ENCODE measurements around the gene FBXO24.
A peak's percentile ranks its signal among the peaks of the same experiment; 100 is the strongest.
"Not testable (repeated sequence)": the region's sequence is repeated elsewhere in the genome, so short reads cannot be mapped to it uniquely, and the experiment has no call there.

Gene FBXO24

DNA sequence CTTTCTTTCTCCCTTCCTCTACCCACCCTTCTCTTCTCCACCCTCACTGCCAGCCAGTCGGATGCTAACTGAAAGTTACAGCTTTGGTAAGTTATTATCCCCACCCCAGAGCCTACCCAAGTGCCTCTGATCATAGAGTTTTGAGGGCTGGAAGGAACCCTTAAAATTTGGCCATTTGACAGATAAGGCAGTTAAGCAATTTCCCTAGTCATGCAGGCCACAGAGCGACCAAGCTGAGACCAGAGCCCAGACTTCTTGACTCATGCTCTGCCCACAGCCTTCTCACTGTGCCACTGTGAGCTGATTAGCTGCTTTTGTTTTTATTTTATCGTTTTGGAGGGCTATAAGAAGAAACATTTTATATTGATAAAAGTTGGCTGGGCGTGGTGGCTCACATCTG, 29.6 kb upstream of the FBXO24 start:
- H3K27me3 ChIP-seq (ENCODE audit: control insufficient read depth in 1 of 2, insufficient read depth in 2 of 2, low read length in 2 of 2) = no peaks in the 10 kb centered on the region
- H3K4me1 ChIP-seq (ENCODE audit: control insufficient read depth in 1 of 2, insufficient read depth in 2 of 2, low read length in 2 of 2) = peaks cover 0 to 4% of the 10 kb centered on the region in 2 donors
- H3K9me3 ChIP-seq (ENCODE audit: control insufficient read depth in 1 of 2, low read length in 2 of 2) = no peaks in the 10 kb centered on the region
- H3K27ac ChIP-seq (ENCODE audit: low read depth, low read length) = no peak overlapping the region
- no peak overlapping the region for H3K4me3 ChIP-seq (ENCODE audit: low read depth in 1 of 2, low read length in 2 of 2)
- H3K9ac ChIP-seq (ENCODE audit: low read depth in 1 of 2, low read length in 2 of 2) = no peak overlapping the region
- peaks cover 29 to 55% of the 10 kb centered on the region in 2 donors for H3K36me3 ChIP-seq (ENCODE audit: control insufficient read depth in 1 of 2, insufficient read depth in 2 of 2, low read length in 2 of 2)

- no peaks in the 10 kb centered on the region for H3K27me3 ChIP-seq (ENCODE audit: control insufficient read depth in 1 of 2, insufficient read depth in 2 of 2, low read length in 2 of 2)
- no peak overlapping the region for H3K4me3 ChIP-seq (ENCODE audit: low read depth in 1 of 2, low read length in 2 of 2)
- peaks cover 0 to 4% of the 10 kb centered on the region in 2 donors for H3K4me1 ChIP-seq (ENCODE audit: control insufficient read depth in 1 of 2, insufficient read depth in 2 of 2, low read length in 2 of 2)
- H3K27ac ChIP-seq (ENCODE audit: low read depth, low read length) = no peak overlapping the region
- no peak overlapping the region for H3K9ac ChIP-seq (ENCODE audit: low read depth in 1 of 2, low read length in 2 of 2)
- H3K36me3 ChIP-seq (ENCODE audit: control insufficient read depth in 1 of 2, insufficient read depth in 2 of 2, low read length in 2 of 2) = peaks cover 24 to 56% of the 10 kb centered on the region in 2 donors
- no peaks in the 10 kb centered on the region for H3K9me3 ChIP-seq (ENCODE audit: control insufficient read depth in 1 of 2, low read length in 2 of 2)
Observed at GRCh38 chr7:100559127-100559526, 27.0 kb upstream of the FBXO24 start.

DNA sequence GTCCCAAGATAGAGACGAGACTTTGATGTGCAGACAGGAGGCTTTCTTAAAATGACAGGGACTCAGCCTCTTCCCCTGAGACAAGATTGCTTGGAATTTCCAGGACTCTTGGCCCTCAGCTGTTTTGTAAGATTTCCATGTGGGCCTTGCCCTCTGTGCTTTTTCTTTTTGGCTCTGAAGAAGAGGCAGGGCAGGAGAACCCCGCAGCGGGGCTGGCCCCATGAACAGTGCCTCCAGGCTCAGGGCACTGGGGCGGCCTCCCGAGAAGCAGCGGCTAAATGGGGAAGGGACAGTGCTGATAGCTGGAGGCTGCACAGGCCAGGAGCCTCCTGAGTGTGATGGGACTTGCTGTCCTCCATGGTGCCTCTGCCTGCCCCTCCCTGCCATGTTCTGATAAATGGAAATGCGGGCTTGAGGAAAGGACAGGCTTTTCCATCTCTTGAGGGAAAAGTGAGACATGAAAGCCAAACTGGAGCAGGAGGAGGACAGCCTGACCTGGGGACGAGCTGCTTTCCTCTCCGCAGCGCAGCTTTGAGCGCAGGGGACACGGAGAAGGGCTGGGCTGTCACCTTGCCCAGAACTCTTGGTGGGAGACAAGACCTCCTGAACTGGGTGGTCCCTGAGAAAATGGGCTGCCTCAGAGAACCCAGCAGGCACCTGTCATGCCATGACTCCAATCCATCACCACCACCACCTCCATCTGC, 24.5 kb upstream of the FBXO24 start:
- Histone ChIP-seq H3K27me3 (ENCODE audit: control insufficient read depth in 1 of 2, insufficient read depth in 2 of 2, low read length in 2 of 2) (no peaks in the 10 kb centered on the region), H3K36me3 (ENCODE audit: control insufficient read depth in 1 of 2, insufficient read depth in 2 of 2, low read length in 2 of 2) (peaks cover 13 to 56% of the 10 kb centered on the region in 2 donors), H3K4me3 (ENCODE audit: low read depth in 1 of 2, low read length in 2 of 2) (no peak overlapping the region), H3K9ac (ENCODE audit: low read depth in 1 of 2, low read length in 2 of 2) (no peak overlapping the region), H3K4me1 (ENCODE audit: control insufficient read depth in 1 of 2, insufficient read depth in 2 of 2, low read length in 2 of 2) (peaks cover 0 to 4% of the 10 kb centered on the region in 2 donors), H3K27ac (ENCODE audit: low read depth, low read length) (no peak overlapping the region), H3K9me3 (ENCODE audit: control insufficient read depth in 1 of 2, low read length in 2 of 2) (no peaks in the 10 kb centered on the region)

DNA sequence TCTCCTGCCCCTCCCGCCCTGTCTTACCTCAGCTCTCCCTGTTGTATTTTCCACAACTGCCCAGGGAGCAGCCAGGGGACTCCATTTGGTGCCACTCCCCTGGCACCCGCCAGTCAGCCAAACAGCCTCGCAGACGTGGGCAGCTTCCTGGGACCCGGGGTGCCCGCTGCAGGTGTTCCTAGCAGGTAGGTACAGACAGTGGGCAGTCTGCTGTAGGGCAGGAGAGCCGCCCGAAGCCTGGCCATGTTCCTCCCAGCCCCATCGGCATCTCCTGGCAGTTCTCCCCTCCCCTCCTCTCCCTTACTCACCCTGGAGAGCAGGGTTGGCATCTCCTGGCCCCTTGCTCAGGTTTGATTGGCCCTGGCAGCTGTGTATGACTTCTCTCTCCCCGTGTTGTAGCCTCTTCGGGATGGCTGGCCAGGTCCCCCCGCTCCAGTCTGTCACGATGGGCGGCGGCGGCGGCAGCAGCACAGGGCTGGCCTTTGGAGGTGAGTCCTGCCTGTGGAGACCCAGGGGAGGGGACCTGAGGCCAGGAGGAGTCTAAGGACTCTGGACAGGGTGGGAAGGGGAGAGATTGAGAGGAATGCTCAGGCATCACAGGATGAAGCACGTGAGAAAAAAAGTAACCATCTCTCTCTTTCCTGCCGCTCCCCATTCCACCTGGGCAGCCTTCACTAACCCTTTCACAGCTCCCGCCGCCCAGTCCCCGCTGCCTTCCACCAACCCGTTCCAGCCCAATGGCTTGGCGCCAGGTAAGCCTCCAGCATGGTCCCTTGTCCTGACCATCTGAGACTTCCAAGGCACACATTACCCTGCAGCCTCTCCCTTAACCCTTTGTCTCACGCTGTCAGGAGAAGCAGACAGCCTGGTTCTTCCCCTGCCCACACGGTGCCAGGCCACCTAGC, 23.7 kb upstream of the FBXO24 start:
- Histone ChIP-seq H3K27me3 (ENCODE audit: control insufficient read depth in 1 of 2, insufficient read depth in 2 of 2, low read length in 2 of 2) (no peaks in the 10 kb centered on the region), H3K4me3 (ENCODE audit: low read depth in 1 of 2, low read length in 2 of 2) (no peak overlapping the region), H3K4me1 (ENCODE audit: control insufficient read depth in 1 of 2, insufficient read depth in 2 of 2, low read length in 2 of 2) (peaks cover under 1 to 7% of the 10 kb centered on the region in 2 donors), H3K9ac (ENCODE audit: low read depth in 1 of 2, low read length in 2 of 2) (no peak overlapping the region), H3K27ac (ENCODE audit: low read depth, low read length) (no peak overlapping the region), H3K9me3 (ENCODE audit: control insufficient read depth in 1 of 2, low read length in 2 of 2) (no peaks in the 10 kb centered on the region), H3K36me3 (ENCODE audit: control insufficient read depth in 1 of 2, insufficient read depth in 2 of 2, low read length in 2 of 2) (peaks cover 13 to 55% of the 10 kb centered on the region in 2 donors)

GRCh38 chr7:100563100-100563564, 23.0 kb upstream of the FBXO24 start:
- Histone ChIP-seq H3K4me3 (ENCODE audit: low read depth in 1 of 2, low read length in 2 of 2) (no peak overlapping the region), H3K27ac (ENCODE audit: low read depth, low read length) (no peak overlapping the region), H3K9me3 (ENCODE audit: control insufficient read depth in 1 of 2, low read length in 2 of 2) (no peaks in the 10 kb centered on the region), H3K4me1 (ENCODE audit: control insufficient read depth in 1 of 2, insufficient read depth in 2 of 2, low read length in 2 of 2) (peaks cover 7 to 10% of the 10 kb centered on the region in 2 donors), H3K27me3 (ENCODE audit: control insufficient read depth in 1 of 2, insufficient read depth in 2 of 2, low read length in 2 of 2) (no peaks in the 10 kb centered on the region), H3K9ac (ENCODE audit: low read depth in 1 of 2, low read length in 2 of 2) (no peak overlapping the region), H3K36me3 (ENCODE audit: control insufficient read depth in 1 of 2, insufficient read depth in 2 of 2, low read length in 2 of 2) (peaks cover 13 to 55% of the 10 kb centered on the region in 2 donors)

GRCh38 chr7:100563809-100564400, 22.2 kb upstream of the FBXO24 start:
- H3K9me3 ChIP-seq (ENCODE audit: control insufficient read depth in 1 of 2, low read length in 2 of 2) = no peaks in the 10 kb centered on the region
- no peaks in the 10 kb centered on the region for H3K27me3 ChIP-seq (ENCODE audit: control insufficient read depth in 1 of 2, insufficient read depth in 2 of 2, low read length in 2 of 2)
- peaks cover 13 to 54% of the 10 kb centered on the region in 2 donors for H3K36me3 ChIP-seq (ENCODE audit: control insufficient read depth in 1 of 2, insufficient read depth in 2 of 2, low read length in 2 of 2)
- peaks cover 14 to 16% of the 10 kb centered on the region in 2 donors for H3K4me1 ChIP-seq (ENCODE audit: control insufficient read depth in 1 of 2, insufficient read depth in 2 of 2, low read length in 2 of 2)
- no peak overlapping the region for H3K27ac ChIP-seq (ENCODE audit: low read depth, low read length)
- H3K4me3 ChIP-seq (ENCODE audit: low read depth in 1 of 2, low read length in 2 of 2) = no peak overlapping the region
- H3K9ac ChIP-seq (ENCODE audit: low read depth in 1 of 2, low read length in 2 of 2) = peak overlapping the region in 1 of 2 donors; percentile 43

DNA sequence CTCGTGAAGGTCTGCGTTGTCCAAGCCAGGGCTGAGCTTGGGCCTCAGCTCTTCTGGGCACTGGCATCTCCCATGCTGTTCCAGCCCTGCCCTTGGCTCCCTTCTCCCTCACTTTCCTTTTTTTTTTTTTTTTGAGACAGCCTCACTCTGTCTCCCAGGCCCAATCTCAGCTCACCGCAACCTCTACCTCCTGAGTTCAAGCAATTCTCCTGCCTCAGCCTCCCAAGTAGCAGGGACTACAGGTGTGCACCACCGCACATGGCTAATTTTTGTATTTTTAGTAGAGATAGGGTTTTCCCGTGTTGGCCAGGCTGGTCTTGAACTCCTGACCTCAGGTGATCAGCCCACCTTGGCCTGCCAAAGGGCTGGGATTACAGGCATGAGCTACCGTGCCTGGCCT, 21.7 kb upstream of the FBXO24 start:
- H3K27ac ChIP-seq (ENCODE audit: low read depth, low read length) = not testable (repeated sequence)

DNA sequence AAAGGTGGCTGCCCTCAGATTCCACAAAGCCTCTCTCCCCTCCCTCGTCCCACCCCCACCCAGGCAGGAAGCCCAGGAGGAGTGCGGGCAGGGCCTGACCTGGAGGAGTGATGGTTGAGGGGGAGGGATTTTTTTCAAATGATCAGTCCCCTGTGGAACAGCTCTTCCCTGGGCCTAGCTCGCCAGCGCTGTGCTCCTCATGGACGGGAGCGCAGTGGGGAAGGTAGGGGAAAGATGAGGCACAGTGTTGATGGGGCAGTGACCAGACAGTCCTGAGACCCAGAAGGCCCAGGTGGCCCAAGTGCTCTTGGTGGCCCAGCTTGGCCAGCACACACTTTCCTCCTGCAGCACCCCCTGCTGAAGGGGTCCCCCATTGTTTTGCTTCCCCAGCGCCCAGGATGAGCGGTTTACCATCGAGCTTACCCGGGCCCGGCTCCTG, 21.0 kb upstream of the FBXO24 start:
- H3K9me3 ChIP-seq (ENCODE audit: control insufficient read depth in 1 of 2, low read length in 2 of 2) = no peaks in the 10 kb centered on the region
- H3K36me3 ChIP-seq (ENCODE audit: control insufficient read depth in 1 of 2, insufficient read depth in 2 of 2, low read length in 2 of 2) = peaks cover 13 to 46% of the 10 kb centered on the region in 2 donors
- H3K27me3 ChIP-seq (ENCODE audit: control insufficient read depth in 1 of 2, insufficient read depth in 2 of 2, low read length in 2 of 2) = no peaks in the 10 kb centered on the region
- H3K4me3 ChIP-seq (ENCODE audit: low read depth in 1 of 2, low read length in 2 of 2) = no peak overlapping the region
- H3K4me1 ChIP-seq (ENCODE audit: control insufficient read depth in 1 of 2, insufficient read depth in 2 of 2, low read length in 2 of 2) = peaks cover 24% of the 10 kb centered on the region in 2 donors
- H3K27ac ChIP-seq (ENCODE audit: low read depth, low read length) = no peak overlapping the region
- H3K9ac ChIP-seq (ENCODE audit: low read depth in 1 of 2, low read length in 2 of 2) = no peak overlapping the region

More for the DNA sequence above, 21.7 kb upstream of the FBXO24 start:
- Histone ChIP-seq H3K36me3 (ENCODE audit: control insufficient read depth in 1 of 2, insufficient read depth in 2 of 2, low read length in 2 of 2) (peaks cover 13 to 49% of the 10 kb centered on the region in 2 donors), H3K4me1 (ENCODE audit: control insufficient read depth in 1 of 2, insufficient read depth in 2 of 2, low read length in 2 of 2) (peaks cover 19 to 21% of the 10 kb centered on the region in 2 donors)
- not testable (repeated sequence) for H3K4me3 ChIP-seq (ENCODE audit: low read depth in 1 of 2, low read length in 2 of 2); H3K9me3 ChIP-seq (ENCODE audit: control insufficient read depth in 1 of 2, low read length in 2 of 2); H3K27me3 ChIP-seq (ENCODE audit: control insufficient read depth in 1 of 2, insufficient read depth in 2 of 2, low read length in 2 of 2); H3K9ac ChIP-seq (ENCODE audit: low read depth in 1 of 2, low read length in 2 of 2)

GRCh38 chr7:100566018-100566531, 20.1 kb upstream of the FBXO24 start:
- no peaks in the 10 kb centered on the region for H3K27me3 ChIP-seq (ENCODE audit: control insufficient read depth in 1 of 2, insufficient read depth in 2 of 2, low read length in 2 of 2)
- H3K27ac ChIP-seq (ENCODE audit: low read depth, low read length) = no peak overlapping the region
- H3K4me1 ChIP-seq (ENCODE audit: control insufficient read depth in 1 of 2, insufficient read depth in 2 of 2, low read length in 2 of 2) = peaks cover 29 to 33% of the 10 kb centered on the region in 2 donors
- H3K36me3 ChIP-seq (ENCODE audit: control insufficient read depth in 1 of 2, insufficient read depth in 2 of 2, low read length in 2 of 2) = peaks cover 13 to 42% of the 10 kb centered on the region in 2 donors
- no peak overlapping the region for H3K9ac ChIP-seq (ENCODE audit: low read depth in 1 of 2, low read length in 2 of 2)
- no peak overlapping the region for H3K4me3 ChIP-seq (ENCODE audit: low read depth in 1 of 2, low read length in 2 of 2)
- H3K9me3 ChIP-seq (ENCODE audit: control insufficient read depth in 1 of 2, low read length in 2 of 2) = no peaks in the 10 kb centered on the region
